ENCODE data around the gene TRABD2B.

- no peak for TF ChIP-seq ZNF18 (tag by site-specific recombination; IDR thresholded peaks at IDR 0.05)
- TF ChIP-seq GLI4 (tag by site-specific recombination; IDR thresholded peaks at IDR 0.05), result no peak
- no peak for TF ChIP-seq ZNF785 (tag by site-specific recombination; IDR thresholded peaks at IDR 0.05)
Observed at GRCh38 chr1:47850451-47850850, 146.7 kb downstream of the TRABD2B start.
